ENCODE data around the gene MED12L.

GRCh38 chr3:151037746-151038477 lies 47.6 kb upstream of the MED12L start:
- TF ChIP-seq POLR2AphosphoS5 (IDR thresholded peaks at IDR 0.05; ENCODE audit: borderline replicate concordance, low read depth, low read length) (no peak), EZH2 (IDR thresholded peaks at IDR 0.05) (no peak)

All from SK-N-MC (cell line).